Glutamatergic neuron (in vitro differentiated cells): ENCODE results near the gene AQR. TPM values are rescaled to one million over a fixed set of nuclear protein-coding genes. Genes with fewer than 3 reads are reported as not detected.

Experiments used
- DNase-seq: peaks from one replicate; pipeline ENCODE4 v3.0.0; 2022
- H3K27ac Mint-ChIP-seq: one replicate; pipeline ENCODE4 v1.8.0; 2020; ENCODE audit warnings: mild to moderate bottlenecking, mixed read lengths, inconsistent platforms; ENCODE audit not compliant: unreplicated experiment
- H3K27me3 Mint-ChIP-seq: one replicate; pipeline ENCODE4 v1.8.0; 2020; ENCODE audit warnings: mild to moderate bottlenecking, moderate library complexity, mixed read lengths, inconsistent platforms; ENCODE audit not compliant: unreplicated experiment
- H3K36me3 Mint-ChIP-seq: one replicate; pipeline ENCODE4 v1.8.0; 2020; ENCODE audit warnings: mild to moderate bottlenecking, mixed read lengths, inconsistent platforms; ENCODE audit not compliant: unreplicated experiment
- H3K4me1 Mint-ChIP-seq: one replicate; pipeline ENCODE4 v1.8.0; 2020; ENCODE audit warnings: mild to moderate bottlenecking, low read depth, mixed read lengths, inconsistent platforms; ENCODE audit not compliant: unreplicated experiment
- H3K4me3 Mint-ChIP-seq: one replicate; pipeline ENCODE4 v1.8.0; 2020; ENCODE audit warnings: mild to moderate bottlenecking, mixed read lengths, inconsistent platforms; ENCODE audit not compliant: unreplicated experiment
- H3K9me3 Mint-ChIP-seq: one replicate; pipeline ENCODE4 v1.8.0; 2020; ENCODE audit warnings: mild to moderate bottlenecking, moderate library complexity, mixed read lengths, inconsistent platforms; ENCODE audit not compliant: unreplicated experiment
- total RNA-seq: library from RNA; stranded (reverse); fragmentation: NEBNext Ultra II Directional; extraction: Animal tissue kit (Norgen Biotek cat#: 25700); gene quantifications from one replicate; pipeline ENCODE4 v1.2.1, GENCODE V29; 2021; ENCODE audit not compliant: unreplicated experiment
- TF ChIP-seq, protein P1 (sequence below): fragments of 200-600 bp; sonication (generic); IDR thresholded peaks from one replicate; pipeline ENCODE4 v1.5.0; 2021; ENCODE audit not compliant: partially characterized antibody, unreplicated experiment

The AQR gene
- total RNA-seq, 1 donor from 2014 or later, result 36.8 TPM

DNA sequence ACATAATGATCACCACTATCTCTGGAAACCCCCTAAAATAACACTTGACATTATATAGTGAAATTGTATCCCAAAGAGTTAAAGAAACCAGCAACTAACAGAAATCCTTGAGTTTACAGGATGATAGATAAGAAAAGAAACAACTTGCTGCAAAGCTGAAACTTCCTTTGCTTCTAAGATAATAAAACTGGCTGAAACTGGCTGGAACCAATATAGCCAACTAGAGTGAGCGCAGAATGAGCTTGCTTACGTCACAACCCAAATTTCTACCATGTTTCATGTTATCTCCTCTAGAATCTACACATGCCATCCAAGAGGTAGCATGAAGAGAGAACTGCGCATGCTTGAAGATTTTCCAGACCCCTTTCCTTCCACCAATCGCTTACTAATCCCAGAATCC lies 90.4 kb downstream of the AQR start:
- H3K27ac Mint-ChIP-seq, result no peak overlapping the region
- no peak overlapping the region for H3K4me3 Mint-ChIP-seq
- TF ChIP-seq, protein P1, sequence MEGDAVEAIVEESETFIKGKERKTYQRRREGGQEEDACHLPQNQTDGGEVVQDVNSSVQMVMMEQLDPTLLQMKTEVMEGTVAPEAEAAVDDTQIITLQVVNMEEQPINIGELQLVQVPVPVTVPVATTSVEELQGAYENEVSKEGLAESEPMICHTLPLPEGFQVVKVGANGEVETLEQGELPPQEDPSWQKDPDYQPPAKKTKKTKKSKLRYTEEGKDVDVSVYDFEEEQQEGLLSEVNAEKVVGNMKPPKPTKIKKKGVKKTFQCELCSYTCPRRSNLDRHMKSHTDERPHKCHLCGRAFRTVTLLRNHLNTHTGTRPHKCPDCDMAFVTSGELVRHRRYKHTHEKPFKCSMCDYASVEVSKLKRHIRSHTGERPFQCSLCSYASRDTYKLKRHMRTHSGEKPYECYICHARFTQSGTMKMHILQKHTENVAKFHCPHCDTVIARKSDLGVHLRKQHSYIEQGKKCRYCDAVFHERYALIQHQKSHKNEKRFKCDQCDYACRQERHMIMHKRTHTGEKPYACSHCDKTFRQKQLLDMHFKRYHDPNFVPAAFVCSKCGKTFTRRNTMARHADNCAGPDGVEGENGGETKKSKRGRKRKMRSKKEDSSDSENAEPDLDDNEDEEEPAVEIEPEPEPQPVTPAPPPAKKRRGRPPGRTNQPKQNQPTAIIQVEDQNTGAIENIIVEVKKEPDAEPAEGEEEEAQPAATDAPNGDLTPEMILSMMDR, result no peak
- no peaks in the 10 kb centered on the region for H3K27me3 Mint-ChIP-seq
- H3K36me3 Mint-ChIP-seq, result no peaks in the 10 kb centered on the region
- no peak for DNase-seq
- no peaks in the 10 kb centered on the region for H3K9me3 Mint-ChIP-seq
- no peaks in the 10 kb centered on the region for H3K4me1 Mint-ChIP-seq

DNA sequence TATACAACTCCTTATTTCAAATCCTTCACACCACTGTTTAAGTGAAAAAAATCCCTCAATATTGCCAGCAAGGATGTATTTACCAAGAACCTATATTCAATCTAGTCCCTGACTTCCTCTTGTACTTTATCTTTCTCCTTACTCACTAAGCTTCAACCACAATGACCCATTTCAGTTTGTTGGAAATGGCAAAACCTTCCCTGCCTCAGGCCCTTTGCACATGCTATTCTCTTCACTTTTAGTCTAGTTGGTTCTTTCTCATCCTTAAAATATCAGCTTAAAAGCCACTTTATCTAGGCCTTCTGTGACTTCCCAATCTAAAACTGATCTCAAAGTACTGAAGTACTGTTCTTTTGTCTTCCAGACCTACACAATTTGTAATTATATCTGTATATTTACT lies 92.9 kb downstream of the AQR start:
- no peak for DNase-seq
- no peaks in the 10 kb centered on the region for H3K27me3 Mint-ChIP-seq
- no peak overlapping the region for H3K4me3 Mint-ChIP-seq
- no peaks in the 10 kb centered on the region for H3K9me3 Mint-ChIP-seq
- H3K4me1 Mint-ChIP-seq, result no peaks in the 10 kb centered on the region
- no peaks in the 10 kb centered on the region for H3K36me3 Mint-ChIP-seq
- H3K27ac Mint-ChIP-seq, result no peak overlapping the region
- TF ChIP-seq, protein P1, result no peak

DNA sequence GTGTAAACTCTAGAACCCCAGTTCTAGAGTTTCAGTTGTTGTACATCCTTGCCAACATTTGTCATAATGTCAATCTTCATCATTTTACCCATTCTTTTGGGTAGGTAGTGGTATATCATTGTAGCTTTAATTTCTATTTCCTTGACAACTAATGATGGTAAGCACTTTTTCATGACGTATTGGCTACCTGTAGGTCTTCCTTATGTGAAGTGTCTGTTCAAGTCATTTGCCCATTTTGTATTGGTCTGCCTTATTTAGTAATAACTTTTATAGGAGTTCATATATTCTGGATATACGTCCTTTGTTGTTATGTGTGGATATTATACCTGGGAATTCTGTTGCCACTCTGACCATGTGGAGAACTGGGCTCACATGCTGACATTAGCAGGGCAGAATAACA lies 100.4 kb downstream of the AQR start:
- TF ChIP-seq, protein P1, result no peak
- H3K4me3 Mint-ChIP-seq, result no peak overlapping the region
- H3K4me1 Mint-ChIP-seq, result no peaks in the 10 kb centered on the region
- peaks cover 2% of the 10 kb centered on the region for H3K9me3 Mint-ChIP-seq
- peaks cover 7% of the 10 kb centered on the region for H3K36me3 Mint-ChIP-seq
- H3K27ac Mint-ChIP-seq, result no peak overlapping the region
- DNase-seq, result no peak
- H3K27me3 Mint-ChIP-seq, result no peaks in the 10 kb centered on the region

DNA sequence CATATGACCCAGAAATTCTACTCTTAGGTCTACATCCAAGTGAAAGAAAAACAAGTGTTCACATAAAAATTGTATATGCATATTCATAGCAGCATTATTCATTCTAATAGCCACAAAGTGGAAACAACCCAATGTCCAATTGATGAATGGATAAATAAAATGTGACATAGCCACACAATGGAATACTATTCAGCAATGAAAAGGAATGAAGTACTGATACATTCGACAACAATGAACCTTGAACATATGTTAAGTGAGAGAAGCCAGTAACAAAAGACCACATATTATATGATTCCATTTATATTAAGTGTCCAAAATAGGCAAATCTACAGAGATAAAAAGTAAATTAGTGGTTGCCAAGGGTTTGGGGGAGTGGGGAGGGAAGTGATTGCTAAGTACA lies 104.0 kb downstream of the AQR start:
- no peaks in the 10 kb centered on the region for H3K4me1 Mint-ChIP-seq
- no peak for DNase-seq
- H3K27ac Mint-ChIP-seq, result no peak overlapping the region
- H3K27me3 Mint-ChIP-seq, result no peaks in the 10 kb centered on the region
- H3K9me3 Mint-ChIP-seq, result peaks cover 2% of the 10 kb centered on the region
- H3K4me3 Mint-ChIP-seq, result no peak overlapping the region
- TF ChIP-seq, protein P1, result no peak
- peaks cover 7% of the 10 kb centered on the region for H3K36me3 Mint-ChIP-seq

DNA sequence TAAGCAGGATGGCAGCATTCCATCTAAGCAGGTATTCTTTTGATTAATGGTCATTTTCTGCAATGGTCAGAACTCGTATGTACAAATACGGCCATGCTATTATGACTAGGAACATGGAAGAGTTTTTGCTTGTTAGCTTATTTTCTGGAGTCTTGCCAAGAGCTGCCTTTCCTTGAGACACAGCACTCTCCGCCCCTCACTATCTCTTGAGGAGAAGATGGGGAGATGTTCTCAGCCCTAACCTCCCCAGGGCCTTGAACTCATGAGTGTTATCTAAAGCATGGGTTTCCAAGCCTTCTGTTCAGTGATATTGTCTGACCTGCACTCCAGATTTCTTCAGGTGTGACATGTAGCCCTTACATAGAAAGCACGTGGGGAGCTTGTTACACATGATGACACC lies 108.3 kb downstream of the AQR start:
- Mint-ChIP-seq H3K27me3 (peaks cover 1% of the 10 kb centered on the region), H3K4me3 (no peak overlapping the region), H3K27ac (no peak overlapping the region), H3K36me3 (no peaks in the 10 kb centered on the region), H3K4me1 (peaks cover 11% of the 10 kb centered on the region), H3K9me3 (no peaks in the 10 kb centered on the region)
- TF ChIP-seq, protein P1, result no peak
- DNase-seq, result no peak
